ENCODE results near the gene EMX1. TPM values are rescaled to one million over a fixed set of nuclear protein-coding genes. Genes with fewer than 3 reads are reported as not detected.
A peak's percentile ranks its signal among the peaks of the same experiment; 100 is the strongest.

The EMX1 gene
- total RNA-seq, 1 donor from 2014 or later: 0.43 TPM

- Histone ChIP-seq H3K9ac (no peak overlapping the region), H3K79me2 (ENCODE audit: low read depth) (no peaks in the 10 kb centered on the region), H3K27me3 (no peaks in the 10 kb centered on the region), H3K36me3 (no peaks in the 10 kb centered on the region), H2AFZ (replicated peaks) (no peak overlapping the region), H3K9me3 (ENCODE audit: low read depth) (no peaks in the 10 kb centered on the region), H4K20me1 (ENCODE audit: low read depth) (no peaks in the 10 kb centered on the region), H3K4me2 (no peak overlapping the region), H3F3A (ENCODE audit: low read depth) (peaks cover 5% of the 10 kb centered on the region), H3K27ac (no peak overlapping the region), H3K4me3 (no peak overlapping the region), H3K4me1 (peaks cover 33% of the 10 kb centered on the region)
- no peak for DNase-seq (ENCODE audit: low spot score)
- TF ChIP-seq EZH2phosphoT487 (IDR thresholded peaks at IDR 0.05) (no peak), CTCF (IDR thresholded peaks at IDR 0.05) (no peak), EZH2 (IDR thresholded peaks at IDR 0.05) (no peak)
- H3K27me3 Mint-ChIP-seq (ENCODE audit: insufficient read depth, low read depth): peaks cover 1% of the 10 kb centered on the region
- peaks cover 12% of the 10 kb centered on the region for H3K4me1 Mint-ChIP-seq
- no peak overlapping the region for H3K27ac Mint-ChIP-seq
- no peak overlapping the region for H3K4me3 Mint-ChIP-seq
- peaks cover 2% of the 10 kb centered on the region for H3K9me3 Mint-ChIP-seq
- H3K36me3 Mint-ChIP-seq: peaks cover 4% of the 10 kb centered on the region
Observed at GRCh38 chr2:72961853-72962468, 44.6 kb downstream of the EMX1 start.

DNA sequence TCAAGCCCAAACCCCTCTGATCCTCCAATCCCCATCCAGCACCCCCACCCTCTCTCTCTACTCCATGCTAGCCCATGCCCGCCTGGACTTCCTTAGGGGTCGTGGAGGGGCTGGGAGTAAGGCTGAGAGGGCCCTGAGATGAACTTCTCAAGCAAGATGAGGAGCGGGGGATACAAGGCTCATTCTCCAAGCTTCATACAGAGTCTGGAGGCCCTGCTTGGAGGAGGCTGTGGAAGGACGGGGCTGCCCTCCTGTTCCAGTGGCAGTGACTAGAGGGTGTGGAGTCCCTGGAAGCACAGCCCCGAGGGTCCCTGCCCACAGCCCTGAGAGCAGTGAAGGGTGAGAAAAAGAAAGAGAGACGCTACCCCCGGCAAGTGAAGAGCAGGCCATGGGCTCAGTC lies 45.6 kb downstream of the EMX1 start:
- no peak for DNase-seq (ENCODE audit: low spot score)
- Histone ChIP-seq H3K9me3 (ENCODE audit: low read depth) (no peaks in the 10 kb centered on the region), H4K20me1 (ENCODE audit: low read depth) (no peaks in the 10 kb centered on the region), H3F3A (ENCODE audit: low read depth) (peaks cover 5% of the 10 kb centered on the region), H3K9ac (no peak overlapping the region), H3K36me3 (no peaks in the 10 kb centered on the region), H3K27me3 (no peaks in the 10 kb centered on the region), H2AFZ (replicated peaks) (no peak overlapping the region), H3K4me2 (peak overlapping the region; percentile 55), H3K27ac (no peak overlapping the region), H3K4me1 (peaks cover 29% of the 10 kb centered on the region), H3K79me2 (ENCODE audit: low read depth) (no peaks in the 10 kb centered on the region), H3K4me3 (no peak overlapping the region)
- H3K36me3 Mint-ChIP-seq: peaks cover 3% of the 10 kb centered on the region
- no peak for TF ChIP-seq EZH2phosphoT487 (IDR thresholded peaks at IDR 0.05)
- no peak for TF ChIP-seq EZH2 (IDR thresholded peaks at IDR 0.05)
- TF ChIP-seq CTCF (IDR thresholded peaks at IDR 0.05): no peak
- H3K4me3 Mint-ChIP-seq: no peak overlapping the region
- H3K27me3 Mint-ChIP-seq (ENCODE audit: insufficient read depth, low read depth): peaks cover 4% of the 10 kb centered on the region
- peaks cover 11% of the 10 kb centered on the region for H3K4me1 Mint-ChIP-seq
- no peak overlapping the region for H3K27ac Mint-ChIP-seq
- H3K9me3 Mint-ChIP-seq: peaks cover 2% of the 10 kb centered on the region

DNA sequence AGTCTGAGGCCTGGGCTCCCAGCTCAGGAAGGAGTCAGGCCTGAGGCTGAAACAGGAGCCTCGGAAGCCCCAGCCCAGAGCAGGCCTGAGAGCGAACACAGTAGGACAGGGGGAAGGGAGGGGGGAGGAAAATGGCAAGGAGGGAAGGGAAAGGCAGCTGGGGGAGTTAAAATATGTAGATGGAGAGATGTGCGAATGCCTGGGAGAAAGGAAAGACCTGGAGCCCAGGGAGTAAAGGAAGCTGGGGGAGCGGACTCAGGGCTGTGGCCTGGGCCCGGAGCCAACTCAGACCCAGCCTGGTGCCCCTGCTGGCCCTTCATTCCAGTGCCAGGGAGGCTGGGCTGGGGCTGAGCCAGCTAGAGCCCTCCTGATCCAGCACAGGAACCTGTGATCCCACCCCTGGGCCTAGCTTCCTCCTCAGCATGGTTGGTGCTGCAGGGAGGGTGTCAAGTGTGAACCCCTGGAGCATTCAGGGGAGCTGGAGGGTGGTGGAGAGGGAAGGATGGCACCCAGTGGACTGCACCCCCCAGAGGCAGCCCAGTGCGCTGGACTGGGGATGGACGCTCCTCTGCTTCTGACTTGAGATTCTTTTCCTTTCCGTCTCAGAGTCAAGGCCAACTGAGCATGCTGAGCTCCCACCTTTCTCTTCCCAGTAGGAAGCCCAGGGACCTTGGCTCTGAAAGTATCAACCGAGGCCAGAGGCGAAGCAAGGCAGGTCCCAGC lies 46.3 kb downstream of the EMX1 start:
- Histone ChIP-seq H2AFZ (replicated peaks) (no peak overlapping the region), H3F3A (ENCODE audit: low read depth) (peaks cover 5% of the 10 kb centered on the region), H3K4me3 (no peak overlapping the region), H3K9me3 (ENCODE audit: low read depth) (no peaks in the 10 kb centered on the region), H3K9ac (no peak overlapping the region), H3K4me1 (peaks cover 29% of the 10 kb centered on the region), H3K27me3 (no peaks in the 10 kb centered on the region), H3K36me3 (no peaks in the 10 kb centered on the region), H3K4me2 (peak overlapping the region; percentile 55), H3K79me2 (ENCODE audit: low read depth) (no peaks in the 10 kb centered on the region), H4K20me1 (ENCODE audit: low read depth) (no peaks in the 10 kb centered on the region), H3K27ac (no peak overlapping the region)
- Mint-ChIP-seq H3K4me1 (peaks cover 11% of the 10 kb centered on the region), H3K9me3 (peaks cover 2% of the 10 kb centered on the region), H3K36me3 (peaks cover 3% of the 10 kb centered on the region), H3K27me3 (ENCODE audit: insufficient read depth, low read depth) (peaks cover 5% of the 10 kb centered on the region), H3K4me3 (no peak overlapping the region), H3K27ac (no peak overlapping the region)
- DNase-seq (ENCODE audit: low spot score): peak; percentile 50
- no peak for TF ChIP-seq CTCF (IDR thresholded peaks at IDR 0.05)
- no peak for TF ChIP-seq EZH2phosphoT487 (IDR thresholded peaks at IDR 0.05)
- no peak for TF ChIP-seq EZH2 (IDR thresholded peaks at IDR 0.05)
